HTERT RPE-1 (cell line): ENCODE measurements around the gene GRID2IP.

Experiments
- in situ Hi-C: fragments of 300-500 bp; cut with MboI; formaldehyde crosslinking; loops from 4 replicates; pipeline ENCODE4 v1.14.3; 2020; ENCODE audit warnings: low sequenced_read_pairs

The GRID2IP gene

GRCh38 chr7:6563936-6564770 lies 12.9 kb upstream of the GRID2IP start:
- in situ Hi-C loops = no loop called here

GRCh38 chr7:6562106-6562505 lies 10.8 kb upstream of the GRID2IP start:
- in situ Hi-C loops = no loop called here

GRCh38 chr7:6559896-6560295 lies 8.6 kb upstream of the GRID2IP start:
- in situ Hi-C loops = no loop called here

GRCh38 chr7:6558837-6559236 lies 7.6 kb upstream of the GRID2IP start:
- in situ Hi-C loops = no loop called here

- in situ Hi-C loops = no loop called here
Measured at GRCh38 chr7:6556196-6556595, 4.9 kb upstream of the GRID2IP start.

- in situ Hi-C loops = no loop called here
Measured at GRCh38 chr7:6554848-6555247, 3.6 kb upstream of the GRID2IP start.

GRCh38 chr7:6553448-6554044 lies 2.3 kb upstream of the GRID2IP start:
- in situ Hi-C loops = no loop called here

- in situ Hi-C loops = no loop called here
Measured at GRCh38 chr7:6547400-6547799, 3.9 kb downstream of the GRID2IP start.

GRCh38 chr7:6546498-6547251 lies 4.6 kb downstream of the GRID2IP start:
- in situ Hi-C loops = no loop called here

GRCh38 chr7:6545398-6546126 lies 5.7 kb downstream of the GRID2IP start:
- in situ Hi-C loops = no loop called here

GRCh38 chr7:6542368-6542767 lies 8.9 kb downstream of the GRID2IP start:
- in situ Hi-C loops = no loop called here

GRCh38 chr7:6536262-6537260 lies 14.7 kb downstream of the GRID2IP start:
- in situ Hi-C loops = no loop called here

- in situ Hi-C loops = no loop called here
Measured at GRCh38 chr7:6533893-6534495, 17.3 kb downstream of the GRID2IP start.

GRCh38 chr7:6532516-6532915 lies 18.7 kb downstream of the GRID2IP start:
- in situ Hi-C loops = no loop called here

- in situ Hi-C loops = no loop called here
Measured at GRCh38 chr7:6531492-6532279, 19.6 kb downstream of the GRID2IP start.

GRCh38 chr7:6530626-6531491 lies 20.4 kb downstream of the GRID2IP start:
- in situ Hi-C loops = no loop called here

- in situ Hi-C loops = no loop called here
Measured at GRCh38 chr7:6529643-6530042, 21.6 kb downstream of the GRID2IP start.
